22Rv1 (cell line): Measurements from ENCODE around the gene STX3.

Experiments
- ZFX ChIP-seq: fragments of 450-650 bp; IDR thresholded peaks from 2 replicates; pipeline ENCODE4 v1.6.1; 2017; ENCODE audit warnings: antibody characterized with exemption, borderline replicate concordance
- TF ChIP-seq, protein P1 (sequence below): fragments of 450-650 bp; IDR thresholded peaks from 2 replicates; pipeline ENCODE4 v1.5.1; 2017; ENCODE audit warnings: mild to moderate bottlenecking

DNA sequence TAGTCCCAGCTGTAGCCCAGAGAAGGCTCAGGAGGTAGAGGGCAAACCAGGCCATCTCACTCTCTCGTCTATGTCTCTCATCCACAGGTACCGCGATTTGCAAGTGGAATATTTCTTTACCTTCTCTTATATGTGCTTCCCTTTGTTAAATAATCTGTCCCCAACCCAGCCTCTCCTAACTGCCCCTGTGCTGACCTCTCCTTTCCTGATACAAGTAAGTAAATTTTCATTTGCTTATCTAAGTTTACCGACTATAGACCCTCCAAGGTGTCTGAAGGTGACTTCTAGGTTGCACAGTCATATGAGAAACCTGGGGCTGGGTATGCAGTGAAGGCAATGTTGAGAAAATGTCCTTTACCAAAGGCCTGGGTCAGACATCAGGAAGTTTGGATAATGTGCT lies 90.2 kb downstream of the STX3 start, which contains the start of gene CBLIF:
- TF ChIP-seq, protein P1, sequence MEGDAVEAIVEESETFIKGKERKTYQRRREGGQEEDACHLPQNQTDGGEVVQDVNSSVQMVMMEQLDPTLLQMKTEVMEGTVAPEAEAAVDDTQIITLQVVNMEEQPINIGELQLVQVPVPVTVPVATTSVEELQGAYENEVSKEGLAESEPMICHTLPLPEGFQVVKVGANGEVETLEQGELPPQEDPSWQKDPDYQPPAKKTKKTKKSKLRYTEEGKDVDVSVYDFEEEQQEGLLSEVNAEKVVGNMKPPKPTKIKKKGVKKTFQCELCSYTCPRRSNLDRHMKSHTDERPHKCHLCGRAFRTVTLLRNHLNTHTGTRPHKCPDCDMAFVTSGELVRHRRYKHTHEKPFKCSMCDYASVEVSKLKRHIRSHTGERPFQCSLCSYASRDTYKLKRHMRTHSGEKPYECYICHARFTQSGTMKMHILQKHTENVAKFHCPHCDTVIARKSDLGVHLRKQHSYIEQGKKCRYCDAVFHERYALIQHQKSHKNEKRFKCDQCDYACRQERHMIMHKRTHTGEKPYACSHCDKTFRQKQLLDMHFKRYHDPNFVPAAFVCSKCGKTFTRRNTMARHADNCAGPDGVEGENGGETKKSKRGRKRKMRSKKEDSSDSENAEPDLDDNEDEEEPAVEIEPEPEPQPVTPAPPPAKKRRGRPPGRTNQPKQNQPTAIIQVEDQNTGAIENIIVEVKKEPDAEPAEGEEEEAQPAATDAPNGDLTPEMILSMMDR, result no peak
- no peak for TF ChIP-seq ZFX
